Stimulated activated CD4-positive, alpha-beta T cell treated with anti-CD3 and anti-CD28 coated beads, TNF-alpha, amount 100 ng/mL, for 48 hours (primary cell): ENCODE data around the gene GDAP1L1.

Experiments used
- DNase-seq, 3 donors: peaks; one replicate each; pipeline ENCODE4 v3.0.0-alpha.2; 2020; ENCODE audit warnings: low read depth in 3 of 3

The GDAP1L1 gene

DNA sequence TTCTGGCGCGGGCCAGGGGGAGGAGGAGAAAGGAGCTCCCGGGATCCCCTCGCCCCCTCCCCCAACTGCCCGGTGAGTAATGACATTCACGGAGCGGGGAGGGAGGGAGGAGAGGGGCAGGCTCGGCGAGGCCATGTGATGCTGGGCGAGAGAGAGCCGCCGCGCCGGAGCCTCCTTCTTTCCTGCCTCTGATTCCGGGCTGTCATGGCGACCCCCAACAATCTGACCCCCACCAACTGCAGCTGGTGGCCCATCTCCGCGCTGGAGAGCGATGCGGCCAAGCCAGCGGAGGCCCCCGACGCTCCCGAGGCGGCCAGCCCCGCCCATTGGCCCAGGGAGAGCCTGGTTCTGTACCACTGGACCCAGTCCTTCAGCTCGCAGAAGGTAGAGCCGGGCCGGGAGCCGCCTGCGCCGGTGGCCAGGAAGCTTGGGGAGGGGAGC is at the start of gene GDAP1L1:
GDAP1L1 (plus strand) TSS at position 178 of the 441 bp plus-strand sequence; CDS start at position 205, 27 bp downstream.
- DNase-seq, result no peak

DNA sequence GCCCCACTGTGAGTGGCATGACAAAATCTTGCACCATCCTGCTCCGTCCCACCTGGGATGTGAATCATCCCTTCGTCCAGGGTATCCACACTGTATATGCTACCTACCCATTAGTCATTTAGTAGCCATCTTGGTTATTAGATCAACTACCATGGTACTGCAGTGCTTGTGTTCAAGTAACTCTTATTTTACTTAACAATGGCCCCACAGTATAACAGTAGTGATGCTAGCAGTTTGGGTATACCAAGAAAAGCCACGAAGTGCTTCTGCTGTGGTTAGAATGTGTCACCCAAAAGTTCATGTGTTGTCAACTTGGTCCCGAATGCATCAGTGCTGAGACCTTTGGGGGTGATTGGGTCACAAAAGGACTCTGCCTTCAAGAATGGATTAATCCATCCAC is 48.2 kb upstream of the GDAP1L1 start:
- DNase-seq, result no peak

DNA sequence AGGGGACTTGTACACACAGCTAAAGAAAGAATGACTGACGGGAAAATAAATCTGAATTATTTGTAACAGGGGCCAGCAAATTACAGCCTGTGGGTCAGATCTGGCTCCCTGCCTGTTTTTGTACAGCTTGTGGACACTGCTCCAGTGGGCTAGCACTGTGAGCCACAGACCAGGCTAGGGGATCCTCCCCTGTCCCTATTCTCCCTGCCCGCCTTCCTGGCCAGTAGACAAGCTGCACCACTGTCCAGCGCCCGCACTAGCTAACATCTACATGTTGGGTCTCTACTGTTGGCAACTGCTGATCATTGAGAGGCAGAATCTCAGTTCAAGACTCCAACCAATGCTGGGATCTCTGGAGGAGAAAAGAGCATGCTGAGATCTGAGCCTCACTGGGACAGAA is 47.2 kb upstream of the GDAP1L1 start:
- DNase-seq, result no peak

DNA sequence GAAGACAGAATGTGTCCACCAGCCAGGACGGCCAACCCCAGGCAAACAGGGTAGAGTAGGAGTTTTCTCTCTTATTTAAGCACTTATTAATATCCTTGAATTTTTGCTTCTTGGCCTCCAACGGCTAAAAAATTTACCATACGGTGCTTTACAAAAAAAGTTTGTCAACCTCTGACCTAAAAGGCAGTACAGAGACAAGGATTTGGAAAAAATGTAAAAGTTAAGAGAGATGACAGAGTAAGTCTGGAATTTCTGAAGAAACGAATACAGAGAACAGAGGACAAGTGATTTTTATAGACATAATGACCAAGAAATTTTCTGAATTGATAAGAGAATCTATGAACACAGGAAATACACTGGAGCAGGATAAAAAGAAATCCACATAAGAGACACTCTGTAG is 46.7 kb upstream of the GDAP1L1 start:
- DNase-seq, result no peak

DNA sequence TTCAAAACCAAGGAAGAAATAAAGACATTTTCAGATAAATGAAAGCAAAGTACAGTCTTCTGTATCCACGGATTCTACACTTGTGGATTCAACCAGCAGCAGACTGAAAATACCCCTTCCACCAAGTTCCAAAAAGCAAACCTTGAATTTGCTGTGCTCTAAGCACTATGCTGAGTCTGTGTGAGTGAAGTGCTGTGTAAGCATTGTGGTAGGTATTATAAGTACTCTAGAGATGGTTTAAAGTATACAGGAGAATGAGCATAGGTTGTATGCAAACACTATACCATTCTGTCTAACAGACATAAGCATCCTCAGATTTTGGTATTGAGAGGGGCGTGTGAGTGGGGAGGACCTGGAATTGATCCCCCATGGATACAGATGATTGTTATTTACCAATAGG is 46.1 kb upstream of the GDAP1L1 start:
- DNase-seq, result no peak

DNA sequence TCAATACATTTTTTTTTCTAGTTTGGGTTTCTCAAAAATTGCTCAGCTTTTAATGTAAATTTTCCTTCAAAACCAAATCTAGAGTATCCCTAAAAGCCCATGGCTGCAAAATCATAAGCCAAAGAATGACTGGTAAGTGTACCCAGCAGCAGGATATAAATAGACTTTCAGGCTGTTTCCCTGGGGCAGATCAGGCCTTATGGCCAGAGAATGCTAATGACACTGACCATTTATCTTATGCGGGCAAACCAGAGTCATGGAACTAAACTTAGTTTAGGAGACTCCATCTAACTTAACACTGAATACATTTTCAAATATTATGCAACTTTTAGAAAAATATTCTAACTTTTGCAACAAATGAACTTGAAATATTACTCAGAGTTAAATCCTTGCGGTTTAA is 43.9 kb upstream of the GDAP1L1 start:
- no peak for DNase-seq

DNA sequence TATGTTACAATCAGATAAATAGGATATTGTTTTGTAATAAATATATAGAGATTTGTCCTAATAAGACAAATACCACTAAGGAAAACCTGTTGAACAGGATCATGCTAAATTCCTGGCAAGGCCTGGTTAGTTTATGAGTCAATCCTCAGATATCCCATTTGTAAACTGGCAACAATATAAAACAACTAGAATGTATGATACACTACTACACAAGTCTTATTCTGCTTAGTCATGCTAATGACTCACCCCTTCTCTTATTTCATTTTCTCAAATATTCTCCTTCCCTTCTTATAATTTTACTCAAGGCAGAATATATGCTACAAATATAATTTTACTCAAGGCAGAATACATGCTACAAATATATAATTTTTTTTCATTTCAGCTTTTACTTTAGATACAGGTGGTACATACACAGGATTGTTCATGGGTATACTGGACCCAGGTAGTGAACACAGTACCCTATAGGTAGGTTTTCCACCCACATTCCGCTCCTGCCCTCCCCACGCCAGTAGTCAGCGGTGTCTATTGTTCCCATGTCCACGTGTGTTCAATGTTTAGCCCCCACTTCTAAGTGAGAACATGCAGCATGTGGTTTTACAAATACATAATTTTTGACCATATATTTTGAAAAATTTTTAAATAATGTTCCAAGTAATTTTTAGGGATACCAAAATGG is 42.8 kb upstream of the GDAP1L1 start:
- DNase-seq, result no peak

DNA sequence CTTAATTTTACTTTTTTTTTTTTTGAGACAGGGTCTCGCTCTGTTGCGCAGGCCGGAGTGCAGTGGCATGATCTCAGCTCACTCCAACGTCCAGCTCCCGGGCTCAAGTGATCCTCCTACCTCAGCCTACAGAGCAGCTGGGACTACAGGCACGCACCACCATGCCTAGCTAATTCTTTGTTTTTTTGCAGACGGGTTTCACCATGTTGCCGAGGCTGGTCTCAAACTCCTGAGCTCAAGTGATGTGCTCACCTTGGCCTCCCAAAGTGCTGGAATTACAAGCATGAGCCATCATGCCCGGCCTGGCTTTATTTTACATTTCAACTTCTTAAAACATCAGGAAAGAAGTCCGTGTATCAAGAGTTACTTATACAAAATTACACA is 42.3 kb upstream of the GDAP1L1 start:
- DNase-seq, result no peak

DNA sequence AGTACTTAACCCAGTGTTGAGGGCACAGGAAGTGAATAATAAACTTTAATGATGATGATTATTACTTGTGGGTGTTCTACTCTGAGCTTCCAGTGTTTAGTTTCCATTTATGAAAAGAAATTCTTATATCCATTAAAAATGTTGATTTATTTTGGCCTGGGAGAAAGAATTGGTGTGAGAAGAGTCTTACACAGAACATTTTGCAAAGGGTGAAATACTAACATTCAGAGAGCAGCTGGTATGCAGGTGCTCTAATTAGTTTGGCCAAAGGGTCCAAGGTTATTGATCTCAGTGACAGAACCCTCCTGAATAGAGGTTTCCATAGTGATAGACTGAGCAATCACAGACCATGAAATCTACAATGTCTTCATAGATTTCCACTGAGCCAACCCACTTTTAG is 41.0 kb upstream of the GDAP1L1 start:
- DNase-seq, result no peak

DNA sequence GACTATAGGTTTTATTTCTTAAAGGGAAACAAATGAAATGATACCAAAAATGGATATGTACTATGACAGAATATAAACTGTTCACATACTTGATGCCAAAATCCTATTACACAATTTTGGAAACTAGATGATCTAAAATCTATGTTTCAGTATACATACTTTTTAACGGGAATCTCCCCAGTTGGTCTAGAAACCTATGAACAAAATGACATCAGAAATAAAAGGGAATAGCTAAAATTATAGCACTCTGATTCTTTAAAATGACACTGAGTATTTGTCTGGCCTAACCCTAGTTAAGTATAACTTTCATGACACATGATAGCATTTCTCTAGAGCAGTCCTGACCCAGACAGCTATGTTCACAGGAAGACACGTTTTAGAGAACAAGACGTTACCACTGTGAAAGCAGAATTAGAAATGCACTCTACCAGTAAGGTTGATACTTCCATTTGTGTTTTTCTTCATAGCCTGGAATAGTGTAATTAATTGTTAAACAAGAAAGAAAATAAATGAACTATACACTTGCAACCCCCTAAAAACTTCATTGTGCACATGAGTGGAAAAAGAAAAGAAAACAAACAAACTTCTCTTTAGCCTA is 39.9 kb upstream of the GDAP1L1 start:
- DNase-seq, result no peak

DNA sequence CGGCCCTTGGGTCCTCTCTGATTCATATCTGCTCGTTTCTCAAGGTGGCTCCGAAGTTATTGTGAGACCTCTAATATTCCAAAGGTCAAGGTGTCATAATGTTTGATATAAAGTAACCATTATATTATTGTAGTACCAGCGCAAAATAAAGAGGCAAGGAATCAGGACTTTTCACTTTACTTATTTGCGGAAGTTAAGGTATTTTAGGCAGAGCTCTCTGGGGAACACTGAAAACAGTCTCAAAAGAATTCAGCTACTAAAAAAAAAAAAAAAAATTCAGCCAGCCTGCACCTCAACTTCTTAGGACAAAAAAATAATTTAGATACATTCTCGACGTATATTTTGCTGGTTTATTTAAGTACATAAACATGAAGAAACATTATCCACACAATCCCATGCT is 38.9 kb upstream of the GDAP1L1 start:
- no peak for DNase-seq

DNA sequence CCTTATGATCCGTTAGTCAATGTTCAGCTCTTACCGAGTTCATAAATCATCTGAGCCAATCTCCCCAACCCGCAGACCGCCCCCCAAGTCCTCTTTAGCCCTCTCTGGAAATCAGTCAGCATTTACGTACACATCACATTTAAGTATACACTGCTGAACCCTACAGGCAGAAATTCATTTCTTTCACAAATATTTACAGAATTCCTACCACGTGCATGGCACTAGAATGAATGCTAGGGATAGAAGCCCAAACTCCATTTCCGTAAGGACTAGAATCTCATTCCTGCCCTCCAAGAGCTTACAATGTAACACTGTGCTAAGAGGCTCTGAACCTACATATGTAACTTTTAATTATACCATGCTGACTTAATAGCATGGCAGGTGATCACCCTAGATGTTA is 38.3 kb upstream of the GDAP1L1 start:
- no peak for DNase-seq

DNA sequence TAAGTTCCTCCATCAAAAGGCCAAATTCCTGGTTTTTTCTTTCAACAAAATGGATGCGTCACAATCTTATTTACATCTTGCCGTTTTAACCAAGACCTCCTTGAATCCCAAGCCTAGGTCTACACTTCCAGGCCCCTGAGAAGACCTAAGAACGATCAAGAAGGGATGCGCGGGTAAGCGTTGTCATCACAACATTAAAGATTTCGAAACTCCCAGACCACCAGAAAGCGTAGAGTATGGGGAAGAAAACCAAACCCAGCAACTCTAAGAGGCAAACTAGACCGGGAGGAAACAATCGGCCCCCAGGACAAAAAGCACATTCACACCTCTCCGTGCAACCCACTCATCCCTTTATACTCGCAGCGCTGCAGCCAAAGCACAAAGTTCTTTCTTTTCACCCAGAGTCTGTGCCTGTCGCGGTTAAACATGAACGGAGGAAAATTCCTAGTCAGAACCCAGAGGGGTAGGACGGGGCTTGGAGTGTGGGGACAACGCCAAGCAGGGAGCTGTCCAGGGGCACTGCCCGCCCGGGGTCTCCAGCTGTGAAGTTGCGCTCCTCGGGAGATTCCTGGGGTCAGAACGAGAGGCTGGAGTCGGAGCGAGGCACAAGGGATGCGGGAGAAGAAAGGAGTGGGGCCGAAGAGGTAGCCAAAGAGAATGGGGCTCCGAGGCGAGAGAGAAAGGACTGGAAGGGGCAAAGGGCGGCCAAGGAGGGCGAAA is 37.3 kb upstream of the GDAP1L1 start:
- DNase-seq, result no peak

DNA sequence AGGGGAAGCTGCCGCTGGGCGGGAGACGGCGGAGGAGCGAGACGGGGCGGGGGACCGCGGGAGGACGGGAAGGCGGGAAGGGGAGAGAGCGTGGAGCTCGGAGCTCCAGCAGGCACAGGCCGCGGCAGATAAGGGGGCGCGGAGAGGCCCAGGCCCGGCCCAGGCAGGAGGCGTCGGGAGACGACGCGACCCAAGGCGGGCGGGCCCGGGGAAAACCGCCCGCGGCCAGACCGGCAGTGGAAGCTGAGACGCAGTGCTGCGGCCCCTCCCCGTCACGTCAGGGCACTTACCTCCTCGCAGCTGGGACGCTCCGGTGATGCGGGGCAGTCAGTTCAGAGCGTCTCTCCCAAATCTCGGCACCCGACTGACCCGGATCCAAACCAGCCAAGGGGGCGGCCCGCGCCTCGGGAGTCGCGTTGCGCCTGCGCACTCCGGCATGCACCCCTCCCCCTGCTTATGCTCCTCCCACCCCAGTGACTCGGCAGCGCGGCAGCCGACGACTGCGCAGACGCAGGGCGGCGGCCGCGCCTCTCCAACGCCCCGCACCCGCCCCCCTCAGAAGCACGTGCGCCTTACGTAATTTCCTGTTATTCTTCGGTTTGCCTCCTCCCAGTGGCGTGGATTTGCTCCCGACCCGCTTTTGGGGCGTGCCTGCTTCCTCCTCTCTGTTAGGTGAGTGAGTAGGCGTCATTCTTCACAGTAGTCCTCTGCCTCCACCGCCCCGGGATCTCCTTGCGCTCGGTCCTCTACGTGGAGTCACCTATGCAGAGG is 36.5 kb upstream of the GDAP1L1 start, which contains the start of gene OSER1:
OSER1 (minus strand) TSS at position 366 of the 771 bp plus-strand sequence. CDS start 3,814 bp downstream, outside the sequence.
- DNase-seq, result peak; percentile 89 to 95 (median 93)

DNA sequence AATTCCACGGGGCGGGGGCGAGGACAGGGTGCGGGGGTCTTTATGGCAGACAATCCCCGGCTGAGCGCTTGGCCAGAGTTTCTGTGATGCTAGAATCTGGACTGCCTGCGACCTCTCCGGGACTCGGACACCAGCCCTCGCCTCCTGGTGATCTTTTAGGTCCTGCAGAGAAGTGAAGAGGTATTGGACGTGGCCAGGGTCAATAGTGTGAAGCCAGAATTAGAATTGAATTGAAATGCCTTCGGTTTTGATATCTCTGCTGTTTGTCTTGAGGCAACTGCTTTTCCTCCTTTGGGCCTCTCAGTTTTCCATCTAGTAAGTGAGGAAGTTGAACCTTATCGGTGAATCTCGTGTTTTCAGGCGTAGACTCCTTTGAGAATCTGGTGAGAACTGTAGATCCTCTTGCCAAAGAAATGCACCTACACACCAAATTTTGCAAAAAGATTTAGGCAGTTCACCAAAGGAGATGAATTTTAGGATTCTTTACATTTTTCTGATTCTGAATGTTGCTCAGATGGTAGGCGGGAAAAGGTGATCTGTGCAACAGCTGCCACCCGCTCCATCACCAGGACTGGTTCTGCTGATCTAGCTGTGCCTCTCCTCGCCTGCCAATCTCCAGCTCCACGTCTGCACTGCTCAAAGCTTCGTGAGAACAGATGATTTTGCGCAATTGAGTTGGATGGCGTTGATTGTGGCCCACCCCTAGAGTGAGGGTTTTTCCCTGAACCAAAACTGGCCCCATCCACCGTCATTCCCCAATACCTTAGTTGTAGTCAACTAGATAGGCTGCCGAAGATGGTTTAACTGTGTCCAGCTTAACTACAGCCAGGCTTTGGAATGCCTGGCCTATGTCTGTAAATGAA is 35.7 kb upstream of the GDAP1L1 start:
- DNase-seq, result no peak

DNA sequence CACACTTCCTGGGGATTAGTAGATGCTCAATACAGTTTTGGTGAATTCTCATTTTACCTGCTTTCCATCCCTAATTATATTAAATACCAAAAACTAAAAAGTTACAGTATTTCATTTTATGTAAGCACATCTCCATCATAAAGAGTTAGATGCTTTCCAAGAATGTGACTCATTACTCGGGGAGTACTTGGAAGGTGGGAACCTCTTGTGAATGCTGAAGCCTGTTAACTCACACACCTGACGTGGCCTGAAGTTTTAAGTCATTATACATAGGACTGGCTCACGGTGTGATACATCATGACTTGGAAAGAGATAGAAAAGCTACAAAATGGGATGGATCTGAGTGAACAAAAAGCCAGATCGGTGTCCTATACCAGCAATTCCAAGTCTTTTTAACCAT is 34.3 kb upstream of the GDAP1L1 start:
- DNase-seq, result no peak

DNA sequence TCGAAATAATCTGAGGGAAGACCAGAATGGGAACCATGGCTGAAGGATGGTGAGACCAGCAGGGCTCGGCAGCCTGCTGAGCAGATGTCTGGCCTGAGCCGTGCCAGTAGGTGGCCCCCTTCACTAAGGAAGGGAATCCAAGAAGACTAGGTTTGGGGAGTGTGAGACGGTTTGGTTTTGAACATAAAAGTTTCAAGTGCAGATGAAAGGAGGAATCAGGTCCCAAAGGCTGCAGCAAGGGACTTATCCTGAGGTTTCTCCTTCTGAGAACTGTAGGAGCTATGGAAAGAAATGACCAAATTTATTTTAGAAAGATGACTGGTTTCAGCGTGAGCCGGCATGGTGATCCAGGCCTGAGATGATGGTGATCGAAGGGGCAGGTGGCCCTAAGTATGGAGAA is 32.0 kb upstream of the GDAP1L1 start:
- peak in 2 of 3 donors; percentile 49 to 63 for DNase-seq

DNA sequence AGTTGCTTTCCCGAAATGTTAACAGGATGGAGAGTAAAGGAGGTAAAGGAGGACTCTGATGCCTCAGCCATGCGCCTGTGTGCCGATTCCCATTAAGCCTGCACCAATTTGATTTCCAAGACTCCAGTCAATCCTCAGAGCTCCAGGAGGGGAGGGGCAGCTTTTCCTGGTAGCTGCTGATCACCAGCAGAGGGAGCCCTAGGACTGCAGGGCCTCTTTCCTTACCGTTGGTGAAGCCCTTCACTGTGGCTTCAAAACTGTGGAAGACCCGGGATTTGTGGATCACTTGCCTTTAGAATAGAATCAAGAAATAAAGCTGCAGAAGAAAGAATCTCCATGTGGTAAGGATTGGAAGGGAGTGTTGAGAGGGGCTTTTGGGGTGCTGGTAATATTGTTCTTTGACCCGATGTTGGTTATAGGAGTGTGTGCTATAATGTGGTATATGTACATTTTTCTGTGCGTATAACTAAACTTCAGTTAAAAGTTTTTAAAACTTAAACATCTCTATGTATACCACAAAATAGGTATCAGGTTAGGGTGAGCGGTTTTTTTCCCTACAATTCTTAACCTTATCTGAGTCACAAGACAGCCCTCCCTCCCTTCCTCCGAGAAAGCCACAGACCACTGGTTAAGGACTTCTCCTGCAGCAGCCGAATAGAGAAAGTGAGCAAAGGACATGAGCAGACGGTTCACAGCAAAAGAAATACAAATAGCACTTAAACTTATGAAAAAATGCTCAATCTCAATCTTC is 29.6 kb upstream of the GDAP1L1 start:
- DNase-seq, result peak in 2 of 3 donors; percentile 46 to 70

DNA sequence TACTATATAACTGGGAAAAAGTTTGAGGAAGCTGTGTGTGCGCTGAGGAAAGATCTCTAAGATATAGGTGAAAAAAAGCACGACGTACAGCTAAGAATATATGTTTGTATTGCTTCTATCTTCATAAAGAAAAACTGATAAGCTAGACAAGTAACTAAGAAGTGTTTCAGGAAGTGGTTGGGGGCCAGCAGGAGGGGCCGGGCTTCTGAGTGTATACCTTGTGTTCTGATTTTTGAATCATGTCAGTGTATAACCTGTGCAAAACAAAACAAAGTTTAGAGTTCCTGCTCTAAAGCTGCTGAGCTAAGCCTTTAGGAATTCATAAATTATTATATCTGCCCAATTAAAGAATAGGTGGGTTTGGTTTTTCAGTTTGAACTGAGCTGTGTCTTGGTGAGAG is 28.7 kb upstream of the GDAP1L1 start:
- DNase-seq, result no peak

DNA sequence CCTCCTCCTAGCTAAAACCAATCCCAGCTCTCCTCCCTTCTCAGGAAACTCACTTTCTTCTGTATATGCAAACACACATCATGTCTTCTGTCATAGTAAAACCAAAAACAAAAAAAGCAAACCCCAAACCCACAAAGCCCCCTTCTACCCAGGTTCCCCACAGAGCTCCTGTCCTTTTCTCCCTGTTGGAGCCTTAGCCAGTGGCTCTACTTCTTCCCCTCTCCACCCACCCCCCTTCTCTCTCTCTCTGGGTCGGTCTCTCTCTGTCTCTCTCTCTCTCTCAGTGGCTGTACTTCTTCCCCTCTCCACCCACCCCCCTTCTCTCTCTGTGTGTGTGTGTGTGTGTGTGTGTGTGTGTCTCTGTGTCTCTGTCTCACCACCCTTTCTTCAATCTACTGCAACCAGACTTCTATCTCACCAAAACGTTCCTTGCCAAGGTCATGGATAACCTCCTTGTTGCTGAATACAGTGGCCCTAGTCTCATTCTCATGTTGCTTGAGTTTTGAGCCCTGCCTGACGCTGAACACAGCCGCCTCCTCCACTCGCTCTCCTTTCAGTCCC is 27.9 kb upstream of the GDAP1L1 start:
- no peak for DNase-seq
